SU-DHL-6 (cell line): ENCODE results near the gene CUX1.

Experiments used
- CTCF ChIP-seq: fragments of 200-600 bp; sonication (generic); IDR thresholded peaks from one replicate; pipeline ENCODE4 v1.5.1; 2017; ENCODE audit warnings: antibody characterized with exemption, mild to moderate bottlenecking, low read length, moderate library complexity; ENCODE audit not compliant: insufficient read depth, poor library complexity, severe bottlenecking
- EZH2phosphoT487 ChIP-seq: fragments of 200-600 bp; sonication (generic), shearing (Covaris generic); conservative IDR thresholded peaks from 2 replicates; pipeline ENCODE4 v1.6.1; 2018; ENCODE audit warnings: mild to moderate bottlenecking, antibody characterized with exemption, low read length, moderate library complexity, mixed read lengths

- TF ChIP-seq CTCF (no peak), EZH2phosphoT487 (no peak)
Observed at GRCh38 chr7:102272917-102273748, 455.7 kb downstream of the CUX1 start.
